H1 (cell line): Measurements from ENCODE around the gene TSPAN2. TPM values are rescaled to one million over a fixed set of nuclear protein-coding genes. Genes with fewer than 3 reads are reported as not detected.

Source experiments
- CTCF ChIA-PET: fragments of 300-600 bp; sonication (Branson Sonifier 250); formaldehyde crosslinking; loops from one replicate; lab custom pipeline; 2021; ENCODE audit not compliant: partially characterized antibody; lab: Charles Lee
- POLR2A ChIA-PET: fragments of 300-600 bp; sonication (Branson Sonifier 250); formaldehyde crosslinking; loops from one replicate; lab custom pipeline; 2021; ENCODE audit warnings: inconsistent platforms; ENCODE audit not compliant: partially characterized antibody; lab: Charles Lee
- DNase-seq, 2 experiments: peaks; one replicate each; pipeline versions ENCODE4 v3.0.0 to v3.0.0-alpha.2; 2010 to 2022; ENCODE audit warnings: low spot score in 2 of 2, low read depth in 1 of 2, mixed read lengths in 1 of 2
- FAIRE-seq: peaks from 2 replicates; lab custom pipeline; 2011; peaks lifted over from hg19 to GRCh38; lab: Jason Lieb, UNC
- H2AFZ ChIP-seq: 2 replicates; pipeline ENCODE4 v1.8.1; 2012; ENCODE audit warnings: low read length, inconsistent platforms
- H2AK5ac ChIP-seq: 2 replicates; pipeline ENCODE4 v1.6.1; 2013; ENCODE audit warnings: low read depth, low read length
- H2BK120ac ChIP-seq: replicated peaks from 2 replicates; pipeline ENCODE3; 2013; ENCODE audit warnings: low read depth, low read length, inconsistent platforms
- H2BK12ac ChIP-seq: 2 replicates; pipeline ENCODE4 v1.6.1; 2013; ENCODE audit warnings: low read depth, low read length
- H2BK15ac ChIP-seq: 2 replicates; pipeline ENCODE4 v1.6.1; 2013; ENCODE audit warnings: low read length
- H2BK20ac ChIP-seq: 2 replicates; pipeline ENCODE4 v1.6.1; 2013; ENCODE audit warnings: low read length
- H2BK5ac ChIP-seq: 2 replicates; pipeline ENCODE4 v1.6.1; 2013; ENCODE audit warnings: low read depth, low read length
- H3K14ac ChIP-seq: 2 replicates; pipeline ENCODE4 v1.6.1; 2013; ENCODE audit warnings: inconsistent platforms; ENCODE audit not compliant: insufficient read length
- H3K18ac ChIP-seq: 2 replicates; pipeline ENCODE4 v1.6.1; 2013; ENCODE audit warnings: low read length; ENCODE audit errors: extremely low read depth
- H3K23ac ChIP-seq: 2 replicates; pipeline ENCODE4 v1.6.1; 2013; ENCODE audit warnings: inconsistent platforms; ENCODE audit not compliant: insufficient read length
- H3K23me2 ChIP-seq: 2 replicates; pipeline ENCODE4 v1.6.1; 2013; ENCODE audit warnings: low read depth, low read length
- H3K27ac ChIP-seq: 2 replicates; pipeline ENCODE4 v1.6.1; 2011; ENCODE audit warnings: low read depth, low read length, inconsistent platforms
- H3K27me3 ChIP-seq, 4 experiments: replicated peaks in 1 of 4; 1 replicate in 1 of 4; 2 replicates in 3 of 4; pipeline versions ENCODE4 v1.6.1 to v1.8.1; 2011 to 2013; ENCODE audit warnings: low read length in 3 of 4, mild to moderate bottlenecking in 3 of 4, inconsistent platforms in 2 of 4, mixed read lengths in 2 of 4, moderate library complexity in 1 of 4; ENCODE audit not compliant: control insufficient read depth in 3 of 4, insufficient read depth in 3 of 4; ENCODE audit errors: extremely low read depth in 1 of 4
- H3K36me3 ChIP-seq, 4 experiments: 2 replicates each; pipeline versions ENCODE4 v1.6.1 to v1.8.1; 2011 to 2013; ENCODE audit warnings: mild to moderate bottlenecking in 4 of 4, low read length in 3 of 4, moderate library complexity in 2 of 4, control low read depth in 1 of 4, inconsistent platforms in 1 of 4; ENCODE audit not compliant: insufficient read depth in 4 of 4, control insufficient read depth in 2 of 4
- H3K4ac ChIP-seq: replicated peaks from 2 replicates; pipeline ENCODE3; 2013; ENCODE audit warnings: low read length, low read depth, mixed read lengths, inconsistent platforms; ENCODE audit not compliant: insufficient read length
- H3K4me1 ChIP-seq, 4 experiments: replicated peaks in 1 of 4; 1 replicate in 1 of 4; 2 replicates in 3 of 4; pipeline versions ENCODE4 v1.6.1 to v1.8.1; 2011 to 2013; ENCODE audit warnings: low read length in 3 of 4, inconsistent platforms in 2 of 4, mixed read lengths in 1 of 4; ENCODE audit not compliant: insufficient read depth in 4 of 4, control insufficient read depth in 3 of 4
- H3K4me2 ChIP-seq, 2 experiments: 2 replicates each; pipeline versions ENCODE4 v1.6.1 to v1.8.1; 2011 to 2013; ENCODE audit warnings: low read depth in 2 of 2, low read length in 2 of 2, control low read depth in 1 of 2, inconsistent platforms in 1 of 2, mild to moderate bottlenecking in 1 of 2; ENCODE audit not compliant: insufficient read depth in 1 of 2
- H3K4me3 ChIP-seq, 4 experiments: fragments of 200-600, 300-600 bp in 1 of 4; sonication (generic), shearing (Covaris generic), sonication (Bioruptor Twin) in 1 of 4; 2 replicates each; pipeline versions ENCODE4 v1.5.1 to v1.8.1; 2011 to 2016; ENCODE audit warnings: low read length in 4 of 4, low read depth in 3 of 4, control low read depth in 2 of 4, inconsistent platforms in 2 of 4, mild to moderate bottlenecking in 2 of 4, mixed read lengths in 1 of 4, moderate library complexity in 1 of 4; ENCODE audit not compliant: insufficient read depth in 2 of 4; ENCODE audit errors: extremely low read depth in 1 of 4
- H3K56ac ChIP-seq: replicated peaks from 2 replicates; pipeline ENCODE3; 2013; ENCODE audit warnings: low read depth, mild to moderate bottlenecking, mixed read lengths, low read length, inconsistent platforms; ENCODE audit not compliant: insufficient read length
- H3K79me1 ChIP-seq: 2 replicates; pipeline ENCODE4 v1.6.1; 2013; ENCODE audit warnings: low read depth, low read length, control low read depth
- H3K79me2 ChIP-seq, 2 experiments: 2 replicates each; pipeline versions ENCODE4 v1.6.1 to v1.8.1; 2012 to 2013; ENCODE audit warnings: low read length in 2 of 2, mild to moderate bottlenecking in 2 of 2, inconsistent platforms in 1 of 2; ENCODE audit not compliant: insufficient read depth in 2 of 2, control insufficient read depth in 1 of 2
- H3K9ac ChIP-seq, 4 experiments: replicated peaks in 1 of 4; 1 replicate in 1 of 4; 2 replicates in 3 of 4; pipeline versions ENCODE4 v1.6.1 to v1.8.1; 2011 to 2013; ENCODE audit warnings: low read depth in 3 of 4, low read length in 3 of 4, control low read depth in 2 of 4, mild to moderate bottlenecking in 2 of 4, moderate library complexity in 2 of 4, inconsistent platforms in 1 of 4; ENCODE audit errors: extremely low read depth in 1 of 4
- H3K9me3 ChIP-seq, 2 experiments: 2 replicates each; pipeline versions ENCODE4 v1.6.1 to v1.8.1; 2012 to 2013; ENCODE audit warnings: mild to moderate bottlenecking in 2 of 2, moderate library complexity in 2 of 2, control low read depth in 1 of 2, inconsistent platforms in 1 of 2, low read depth in 1 of 2, low read length in 1 of 2, mixed read lengths in 1 of 2; ENCODE audit not compliant: insufficient read depth in 2 of 2
- H4K20me1 ChIP-seq, 2 experiments: replicated peaks in 1 of 2; 2 replicates each; pipeline versions ENCODE3 to v1.8.1; 2011 to 2013; ENCODE audit warnings: inconsistent platforms in 2 of 2, low read length in 2 of 2, mild to moderate bottlenecking in 1 of 2; ENCODE audit not compliant: insufficient read depth in 2 of 2, control insufficient read depth in 1 of 2
- H4K5ac ChIP-seq: 2 replicates; pipeline ENCODE4 v1.6.1; 2013; ENCODE audit warnings: low read length, low read depth, mixed read lengths, inconsistent platforms; ENCODE audit not compliant: insufficient read length
- H4K8ac ChIP-seq: 2 replicates; pipeline ENCODE4 v1.8.0; 2013; ENCODE audit warnings: mild to moderate bottlenecking, moderate library complexity, low read length, inconsistent platforms; ENCODE audit not compliant: insufficient read depth; ENCODE audit errors: extremely low read depth
- H4K91ac ChIP-seq: replicated peaks from 2 replicates; pipeline ENCODE3; 2013; ENCODE audit warnings: low read length, mixed read lengths, inconsistent platforms; ENCODE audit not compliant: insufficient read length
- CHD1 ChIP-seq: IDR thresholded peaks from 2 replicates; pipeline ENCODE4 v1.6.1; 2012; ENCODE audit warnings: low read depth, low read length, improper control_type of control experiment
- CREB1 ChIP-seq: IDR thresholded peaks from 2 replicates; pipeline ENCODE4 v1.6.1; 2012; ENCODE audit warnings: inconsistent platforms
- CTCF ChIP-seq, 3 experiments: IDR thresholded peaks; 1 replicate in 2 of 3; 2 replicates in 1 of 3; pipeline versions ENCODE4 v1.5.1 to v1.6.1; 2011; ENCODE audit warnings: low read length in 3 of 3, mild to moderate bottlenecking in 3 of 3, inconsistent platforms in 2 of 3, low read depth in 1 of 3, moderate library complexity in 1 of 3; ENCODE audit not compliant: insufficient read depth in 1 of 3; ENCODE audit errors: control extremely low read depth in 1 of 3
- HDAC2 ChIP-seq, 2 experiments: fragments of 300-600 bp in 1 of 2; sonication (generic) in 1 of 2; IDR thresholded peaks; 2 replicates each; pipeline ENCODE4 v1.6.1; 2011 to 2012; ENCODE audit warnings: low read depth in 2 of 2, low read length in 2 of 2, mild to moderate bottlenecking in 2 of 2, moderate library complexity in 2 of 2, borderline replicate concordance in 1 of 2, inconsistent platforms in 1 of 2
- POU5F1 ChIP-seq: IDR thresholded peaks from 2 replicates; pipeline ENCODE4 v1.6.1; 2011; ENCODE audit warnings: low read depth, mild to moderate bottlenecking, low read length, moderate library complexity
- RAD21 ChIP-seq, 2 experiments: IDR thresholded peaks in 1 of 2; conservative IDR thresholded peaks in 1 of 2; 2 replicates each; pipeline ENCODE4 v1.6.1; 2011; ENCODE audit warnings: low read depth in 2 of 2, low read length in 2 of 2, improper control_type of control experiment in 1 of 2, inconsistent platforms in 1 of 2, mild to moderate bottlenecking in 1 of 2, moderate library complexity in 1 of 2
- SUZ12 ChIP-seq: fragments of 200-600 bp; sonication (generic); IDR thresholded peaks from 2 replicates; pipeline ENCODE4 v1.6.1; 2012; ENCODE audit warnings: mild to moderate bottlenecking, inconsistent platforms, low read length, moderate library complexity, mixed read lengths
- TAF1 ChIP-seq: IDR thresholded peaks from 2 replicates; pipeline ENCODE4 v1.6.1; 2011; ENCODE audit warnings: mild to moderate bottlenecking, low read depth, low read length
- TBP ChIP-seq: IDR thresholded peaks from 2 replicates; pipeline ENCODE4 v1.6.1; 2011; ENCODE audit warnings: low read depth, low read length, improper control_type of control experiment
- WGBS, 2 experiments: shearing (Covaris generic) in 1 of 2; methylation state at CpG; one replicate each; pipeline versions ENCODE4 v1.1.6 to v1.1.7; 2013 to 2015; ENCODE audit warnings: low lambda C conversion rate in 2 of 2, mixed read lengths in 2 of 2, inconsistent platforms in 1 of 2, low coverage in 1 of 2, missing lambda C conversion rate in 1 of 2; ENCODE audit not compliant: insufficient replicate concordance in 2 of 2, insufficient coverage in 1 of 2, insufficient read length in 1 of 2; ENCODE audit errors: extremely low coverage in 1 of 2, missing lambda C conversion rate in 1 of 2; 5-methylcytosine and 5-hydroxymethylcytosine counted together
- polyA plus RNA-seq, 7 experiments: library from polyadenylated mRNA; depleted of rRNA in 3 of 7; stranded (reverse) in 5 of 7; unstranded in 2 of 7; fragments of >200 nt in 5 of 7; fragments of 200-250 nt in 2 of 7; gene quantifications; 1 replicate in 5 of 7; 2 replicates in 1 of 7; 4 replicates in 1 of 7; pipeline versions ENCODE4 v1.2.1 to v1.2.3, GENCODE V29; 2011 to 2013; ENCODE audit warnings: missing spikeins in 2 of 7, mixed read lengths in 2 of 7
- total RNA-seq: library from RNA; stranded (reverse); fragmentation: NEBNext Ultra II Directional; extraction: Animal tissue kit (Norgen Biotek cat#: 25700); gene quantifications from 2 replicates; pipeline ENCODE4 v1.2.1, GENCODE V29; 2021
- TF ChIP-seq, protein P1 (sequence below): IDR thresholded peaks from 2 replicates; pipeline ENCODE4 v1.6.1; 2012; ENCODE audit warnings: inconsistent platforms

Gene TSPAN2
- total and polyA plus RNA-seq, 2 of the 8 experiments (the other 6 are each of a cell fraction or from before 2014, with no cell fraction given): 7.4 to 14.2 TPM

DNA sequence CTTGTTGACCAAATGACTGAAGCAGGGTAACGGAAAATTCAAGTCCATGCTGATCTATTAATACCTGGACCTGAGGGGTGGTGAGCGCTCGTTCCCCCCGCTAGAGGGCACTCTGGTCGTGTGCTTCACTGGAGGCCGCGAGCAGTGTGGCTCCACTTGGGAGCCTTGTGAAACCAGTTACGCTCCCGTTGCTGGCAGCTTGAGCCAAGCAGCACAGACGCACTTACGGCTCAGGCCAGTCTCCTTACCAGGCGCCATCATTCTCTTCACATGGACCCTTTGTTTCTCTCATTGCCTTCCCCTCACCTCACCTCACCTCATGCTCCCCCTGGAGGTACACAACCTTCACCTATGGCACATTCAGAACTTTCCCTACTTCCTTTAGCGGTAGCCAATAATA lies 49.7 kb upstream of the TSPAN2 start:
- CTCF ChIA-PET: interaction anchor here (0.5 to 8.7 kb wide), 36 partner anchors 11 to 633 kb away, joined by 3 to 125 read pairs (median 4); no protein-coding TSS in a partner anchor
- no peak overlapping the region for H4K8ac ChIP-seq
- H2BK12ac ChIP-seq: peak overlapping the region; percentile 89; the same call in 1 of the 2 replicates
- no peak overlapping the region for H3K23ac ChIP-seq
- H2BK120ac ChIP-seq: peak overlapping the region; percentile 18
- H2AK5ac ChIP-seq: no peak overlapping the region
- POLR2A ChIA-PET: no interaction called here
- H3K4me3 ChIP-seq: no peak overlapping the region
- H3K79me2 ChIP-seq: no peaks in the 10 kb centered on the region
- H4K91ac ChIP-seq: peak overlapping the region; percentile 42
- H3K56ac ChIP-seq: no peak overlapping the region
- H2AFZ ChIP-seq: peak overlapping the region; percentile 97
- no peaks in the 10 kb centered on the region; the same call in 1 of the 2 replicates for H3K23me2 ChIP-seq
- no peak overlapping the region for H2BK20ac ChIP-seq
- peak; percentile 94 for FAIRE-seq
- no peaks in the 10 kb centered on the region for H3K79me1 ChIP-seq
- H3K9ac ChIP-seq: no peak overlapping the region
- H2BK15ac ChIP-seq: peak overlapping the region; percentile 83; the same call in 1 of the 2 replicates
- no peaks in the 10 kb centered on the region for H4K20me1 ChIP-seq
- no peak overlapping the region for H3K27ac ChIP-seq
- DNase-seq: peak; percentile 82 to 86
- H3K27me3 ChIP-seq: no peaks in the 10 kb centered on the region
- 17% methylated on average over 13 of the region's 13 CpGs; no CpG with 5 or more reads in 1 of the 2 experiments for WGBS, 2 experiments
- no peaks in the 10 kb centered on the region for H3K9me3 ChIP-seq
- H2BK5ac ChIP-seq: 0 out of 2 replicates have a peak overlapping the region, but pooled peaks have one; percentile 26
- no peak overlapping the region for H3K18ac ChIP-seq
- H3K4ac ChIP-seq: no peak overlapping the region
- peaks cover 0 to 2% (median 0%) of the 10 kb centered on the region in 4 experiments; a peak in 2 of 7 replicates for H3K4me1 ChIP-seq
- no peak overlapping the region for H3K14ac ChIP-seq
- no peak overlapping the region for H3K4me2 ChIP-seq
- no peak overlapping the region for H4K5ac ChIP-seq
- no peaks in the 10 kb centered on the region for H3K36me3 ChIP-seq
- TF ChIP-seq HDAC2 (IDR thresholded peaks at IDR 0.05; ENCODE audit: borderline replicate concordance in 1 of 2, low read depth in 2 of 2, low read length in 2 of 2) (no peak), TBP (0 out of 2 replicates have a peak, but pooled peaks have one; percentile 33), CTCF (IDR thresholded peaks at IDR 0.05; ENCODE audit: control extremely low read depth in 1 of 3, insufficient read depth in 1 of 3, low read depth in 1 of 3, low read length in 3 of 3) (peak; percentile 89 to 93 (median 89)), CHD1 (no peak), CREB1 (no peak), POU5F1 (no peak), TAF1 (peak; percentile 26; the same call in 1 of the 2 replicates), RAD21 (IDR thresholded peaks at IDR 0.05 in 1 of 2, conservative IDR thresholded peaks at IDR 0.05 in 1 of 2; ENCODE audit: low read depth in 2 of 2, low read length in 2 of 2) (peak; percentile 94 to 95), SUZ12 (no peak)
- TF ChIP-seq, protein P1, sequence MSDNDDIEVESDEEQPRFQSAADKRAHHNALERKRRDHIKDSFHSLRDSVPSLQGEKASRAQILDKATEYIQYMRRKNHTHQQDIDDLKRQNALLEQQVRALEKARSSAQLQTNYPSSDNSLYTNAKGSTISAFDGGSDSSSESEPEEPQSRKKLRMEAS: peak; percentile 60; the same call in 1 of the 2 replicates
